NCI-H82 (cell line): ENCODE data around the gene IPPK.

Source experiments
- DNase-seq: peaks from one replicate; lab custom pipeline; 2025; lab: John Stamatoyannopoulos, UW

The IPPK gene

GRCh38 chr9:92696619-92697018 is 26.7 kb upstream of the IPPK start:
- no peak for DNase-seq

GRCh38 chr9:92686954-92687353 is 17.0 kb upstream of the IPPK start:
- DNase-seq = peak; percentile 14

- DNase-seq = no peak
Measured at GRCh38 chr9:92685022-92685421, 15.1 kb upstream of the IPPK start.

GRCh38 chr9:92682269-92682668 is 12.3 kb upstream of the IPPK start:
- DNase-seq = no peak

GRCh38 chr9:92680166-92681119 is 10.5 kb upstream of the IPPK start:
- no peak for DNase-seq

- DNase-seq = no peak
Measured at GRCh38 chr9:92679413-92680165, 9.7 kb upstream of the IPPK start.

- peak; percentile 8 for DNase-seq
Measured at GRCh38 chr9:92671323-92671722, 1.4 kb upstream of the IPPK start.

GRCh38 chr9:92669527-92669889 is 423 bp downstream of the IPPK start:
- peak; percentile 34 for DNase-seq

- peak; percentile 38 for DNase-seq
Measured at GRCh38 chr9:92668746-92669526, 995 bp downstream of the IPPK start.

- no peak for DNase-seq
Measured at GRCh38 chr9:92666912-92667532, 2.9 kb downstream of the IPPK start.

- no peak for DNase-seq
Measured at GRCh38 chr9:92666236-92666635, 3.7 kb downstream of the IPPK start.

- DNase-seq = no peak
Measured at GRCh38 chr9:92665836-92666235, 4.1 kb downstream of the IPPK start.

- DNase-seq = no peak
Measured at GRCh38 chr9:92664394-92665152, 5.4 kb downstream of the IPPK start.

GRCh38 chr9:92663951-92664350 is 6.0 kb downstream of the IPPK start:
- no peak for DNase-seq

- DNase-seq = no peak
Measured at GRCh38 chr9:92663126-92663525, 6.8 kb downstream of the IPPK start.

- DNase-seq = no peak
Measured at GRCh38 chr9:92661743-92662142, 8.2 kb downstream of the IPPK start.

GRCh38 chr9:92661127-92661526 is 8.8 kb downstream of the IPPK start:
- DNase-seq = no peak

GRCh38 chr9:92660266-92660665 is 9.7 kb downstream of the IPPK start:
- no peak for DNase-seq

- DNase-seq = peak; percentile 28
Measured at GRCh38 chr9:92659601-92660000, 10.3 kb downstream of the IPPK start.

- DNase-seq = no peak
Measured at GRCh38 chr9:92658611-92659010, 11.3 kb downstream of the IPPK start.

- DNase-seq = no peak
Measured at GRCh38 chr9:92658176-92658575, 11.8 kb downstream of the IPPK start.
